HepG2 (cell line): ENCODE measurements around the gene GTF2F2.

ENCODE experiments used
- ARID5B ChIP-seq: IDR thresholded peaks from 2 replicates; pipeline ENCODE4 v1.4.0; 2020; ENCODE audit warnings: mild to moderate bottlenecking, missing genetic modification reagents
- ARNTL ChIP-seq: sonication (generic); formaldehyde crosslinking; IDR thresholded peaks from 2 replicates; pipeline ENCODE4 v1.4.0; 2020; ENCODE audit warnings: mild to moderate bottlenecking, missing genetic modification reagents
- FOXA1 ChIP-seq, 2 experiments: fragments of 450-650 bp in 1 of 2; sonication (generic) in 1 of 2; formaldehyde crosslinking in 1 of 2; IDR thresholded peaks; 2 replicates each; pipeline versions ENCODE4 v1.4.0 to v1.6.1; 2016 to 2020; ENCODE audit warnings: missing genetic modification reagents in 1 of 2
- GABPA ChIP-seq, 2 experiments: IDR thresholded peaks; 2 replicates each; pipeline ENCODE4 v1.6.1; 2011 to 2016; ENCODE audit warnings: low read depth in 2 of 2, low read length in 1 of 2, missing biosample characterization in 1 of 2, missing genetic modification characterization in 1 of 2
- HDAC2 ChIP-seq: sonication (generic); formaldehyde crosslinking; IDR thresholded peaks from 2 replicates; pipeline ENCODE4 v1.4.0; 2020; ENCODE audit warnings: missing genetic modification reagents
- MTA1 ChIP-seq: sonication (generic); formaldehyde crosslinking; IDR thresholded peaks from 2 replicates; pipeline ENCODE4 v1.4.0; 2020; ENCODE audit warnings: missing genetic modification reagents, mild to moderate bottlenecking, borderline replicate concordance
- MTF1 ChIP-seq: sonication (generic); formaldehyde crosslinking; IDR thresholded peaks from 2 replicates; pipeline ENCODE4 v1.5.0; 2020; ENCODE audit warnings: missing genetic modification reagents
- NR2C2 ChIP-seq: sonication (generic); formaldehyde crosslinking; IDR thresholded peaks from 2 replicates; pipeline ENCODE4 v1.4.0; 2020; ENCODE audit warnings: missing genetic modification reagents, mild to moderate bottlenecking, moderate library complexity, borderline replicate concordance
- POLR2AphosphoS5 ChIP-seq: IDR thresholded peaks from 2 replicates; pipeline ENCODE4 v1.6.1; 2012; ENCODE audit warnings: low read depth, low read length
- SIN3A ChIP-seq: IDR thresholded peaks from 2 replicates; pipeline ENCODE4 v1.6.1; 2011; ENCODE audit warnings: low read depth, mild to moderate bottlenecking, control low read depth, low read length, borderline replicate concordance

GRCh38 chr13:45332036-45332830 is 211.9 kb downstream of the GTF2F2 start:
- no peak for TF ChIP-seq FOXA1 (IDR thresholded peaks at IDR 0.05)
- no peak for TF ChIP-seq FOXA1 (CRISPR knock-in tag; IDR thresholded peaks at IDR 0.05)
- no peak for TF ChIP-seq MTF1
- TF ChIP-seq POLR2AphosphoS5, result peak; percentile 59
- no peak for TF ChIP-seq MTA1
- no peak for TF ChIP-seq HDAC2 (CRISPR knock-in tag)
- TF ChIP-seq ARNTL (CRISPR knock-in tag), result no peak
- no peak for TF ChIP-seq SIN3A
- no peak for TF ChIP-seq NR2C2
- TF ChIP-seq GABPA (IDR thresholded peaks at IDR 0.05; ENCODE audit: low read depth, low read length), result no peak
- TF ChIP-seq GABPA (CRISPR knock-in tag; IDR thresholded peaks at IDR 0.05; ENCODE audit: low read depth), result no peak
- no peak for TF ChIP-seq ARID5B
